HEK293T (cell line): ENCODE measurements around the gene PRKCA.

ENCODE experiments used
- PKNOX1 ChIP-seq: fragments of 450-650 bp; IDR thresholded peaks from 2 replicates; pipeline ENCODE4 v1.6.1; 2016
- ZNF384 ChIP-seq: fragments of 450-650 bp; IDR thresholded peaks from 2 replicates; pipeline ENCODE4 v1.6.1; 2016

GRCh38 chr17:66684261-66684660 is 381.8 kb downstream of the PRKCA start:
- TF ChIP-seq PKNOX1 (no peak), ZNF384 (no peak)
